ENCODE data around the gene NYAP2. TPM values are rescaled to one million over a fixed set of nuclear protein-coding genes. Genes with fewer than 3 reads are reported as not detected.
A peak's percentile ranks its signal among the peaks of the same experiment; 100 is the strongest.

NYAP2 gene
- total and polyA plus RNA-seq, 12 donors, result 0.04 TPM; not detected in 11

DNA sequence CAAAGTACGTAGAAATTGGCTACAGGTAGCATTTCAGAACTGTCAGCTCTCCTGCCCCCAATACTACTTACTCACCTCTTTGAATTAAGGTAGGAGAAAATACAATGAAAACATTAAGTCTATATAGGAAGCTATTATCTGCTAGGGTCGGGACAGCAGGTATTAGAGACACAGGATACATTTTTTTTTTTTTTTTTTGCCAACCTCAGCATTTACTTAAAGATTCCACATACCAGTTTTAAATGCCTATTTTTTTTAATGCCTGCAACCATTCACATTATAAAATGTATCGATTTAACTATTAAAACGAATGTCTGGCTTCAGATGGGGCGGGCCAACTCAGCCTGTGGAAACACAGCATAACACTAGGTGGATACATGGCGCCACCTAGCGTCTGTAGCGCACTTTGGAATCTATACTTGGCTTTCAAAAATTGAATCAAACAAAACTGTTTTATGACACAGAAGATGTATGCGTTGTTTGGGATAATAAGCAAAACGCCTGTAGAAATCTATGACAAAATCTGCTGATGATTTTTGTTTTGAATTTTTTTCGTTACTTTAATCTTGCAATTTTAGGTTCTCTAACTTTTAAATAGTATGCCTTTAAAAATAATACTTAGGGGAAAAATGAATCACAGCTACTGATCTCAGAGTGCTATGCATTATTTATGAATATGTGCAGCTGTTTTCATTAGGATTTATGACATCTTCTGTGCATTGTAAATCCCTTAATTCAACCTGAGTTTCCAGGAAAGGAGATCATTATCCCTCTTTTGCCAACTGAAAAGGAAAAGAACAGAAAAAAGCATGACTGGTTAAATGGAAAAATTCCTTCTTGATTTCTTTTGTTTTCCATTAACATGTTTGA lies 261.0 kb downstream of the NYAP2 start:
- H3K4me1 ChIP-seq, result no peaks in the 10 kb centered on the region
- intact Hi-C loops (cut with DNase I), result loop anchor here in 6 of 10 donors (5.0 to 10.0 kb wide), 9 partner anchors 376 to 1447 kb away; no protein-coding TSS in a partner anchor
- no peaks in the 10 kb centered on the region for H3K36me3 ChIP-seq
- DNase-seq (peak; percentile 54 to 61), ATAC-seq (no peak)
- H3K4me3 ChIP-seq, result no peak overlapping the region
- TF ChIP-seq, protein P1, sequence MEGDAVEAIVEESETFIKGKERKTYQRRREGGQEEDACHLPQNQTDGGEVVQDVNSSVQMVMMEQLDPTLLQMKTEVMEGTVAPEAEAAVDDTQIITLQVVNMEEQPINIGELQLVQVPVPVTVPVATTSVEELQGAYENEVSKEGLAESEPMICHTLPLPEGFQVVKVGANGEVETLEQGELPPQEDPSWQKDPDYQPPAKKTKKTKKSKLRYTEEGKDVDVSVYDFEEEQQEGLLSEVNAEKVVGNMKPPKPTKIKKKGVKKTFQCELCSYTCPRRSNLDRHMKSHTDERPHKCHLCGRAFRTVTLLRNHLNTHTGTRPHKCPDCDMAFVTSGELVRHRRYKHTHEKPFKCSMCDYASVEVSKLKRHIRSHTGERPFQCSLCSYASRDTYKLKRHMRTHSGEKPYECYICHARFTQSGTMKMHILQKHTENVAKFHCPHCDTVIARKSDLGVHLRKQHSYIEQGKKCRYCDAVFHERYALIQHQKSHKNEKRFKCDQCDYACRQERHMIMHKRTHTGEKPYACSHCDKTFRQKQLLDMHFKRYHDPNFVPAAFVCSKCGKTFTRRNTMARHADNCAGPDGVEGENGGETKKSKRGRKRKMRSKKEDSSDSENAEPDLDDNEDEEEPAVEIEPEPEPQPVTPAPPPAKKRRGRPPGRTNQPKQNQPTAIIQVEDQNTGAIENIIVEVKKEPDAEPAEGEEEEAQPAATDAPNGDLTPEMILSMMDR (IDR thresholded peaks at IDR 0.05), result peak; percentile 67 to 87 (median 82)
- WGBS, 2 donors, result 19 to 20% methylated on average over 11 of the region's 11 CpGs
- H3K27me3 ChIP-seq, result peaks cover 0 to 33% (median 7%) of the 10 kb centered on the region in 7 donors
- no peak overlapping the region for H3K27ac ChIP-seq
- H3K9me3 ChIP-seq, result no peaks in the 10 kb centered on the region

DNA sequence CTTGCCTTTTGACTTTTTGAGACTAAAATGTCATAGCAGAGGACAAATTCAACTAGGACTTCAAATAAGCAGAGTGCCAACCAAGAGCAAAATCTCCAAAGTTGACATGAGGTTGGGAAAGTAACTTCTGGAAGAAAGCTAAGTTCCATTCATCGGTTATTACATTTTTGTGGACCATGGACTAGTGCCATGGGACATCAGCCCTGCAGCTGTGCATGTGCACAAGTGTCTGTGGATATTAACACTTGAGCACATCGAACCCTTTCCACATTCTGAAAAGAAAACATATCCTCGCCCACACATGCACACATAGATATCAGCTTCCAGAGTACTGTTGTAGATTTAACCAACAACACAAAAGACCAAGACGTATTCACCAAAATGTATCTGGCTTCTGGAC lies 262.6 kb downstream of the NYAP2 start:
- 55 to 60% methylated on average over 4 of the region's 4 CpGs for WGBS, 2 donors
- ATAC-seq (no peak), DNase-seq (no peak)
- H3K27me3 ChIP-seq, result peaks cover 0 to 33% (median 7%) of the 10 kb centered on the region in 7 donors
- TF ChIP-seq, protein P1 (IDR thresholded peaks at IDR 0.05), result no peak
- no peak overlapping the region for H3K27ac ChIP-seq
- no peak overlapping the region for H3K4me3 ChIP-seq
- H3K9me3 ChIP-seq, result no peaks in the 10 kb centered on the region
- H3K36me3 ChIP-seq, result no peaks in the 10 kb centered on the region
- intact Hi-C loops (cut with DNase I), result loop anchor here in 6 of 10 donors (5.0 to 10.0 kb wide), 9 partner anchors 377 to 1445 kb away; no protein-coding TSS in a partner anchor
- H3K4me1 ChIP-seq, result no peaks in the 10 kb centered on the region

DNA sequence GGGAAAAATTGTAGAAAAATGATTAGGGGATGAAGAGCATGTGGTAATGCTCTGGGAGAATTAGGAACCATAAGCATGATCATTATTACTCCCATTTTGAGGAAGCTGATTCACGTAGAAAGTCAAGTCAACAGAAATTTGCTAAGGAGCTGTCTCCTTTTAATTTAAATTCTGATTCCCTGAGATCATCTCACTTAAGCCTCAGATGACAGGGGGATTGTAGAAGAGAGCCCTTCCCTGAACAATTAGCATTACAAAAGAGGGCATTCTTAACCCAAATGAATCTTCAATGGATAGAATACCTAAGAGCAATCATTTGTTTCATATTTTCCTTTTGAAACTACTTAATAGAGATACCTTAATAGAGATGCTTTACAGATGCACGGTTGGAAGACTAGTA lies 267.9 kb downstream of the NYAP2 start:
- Histone ChIP-seq H3K27ac (no peak overlapping the region), H3K4me3 (no peak overlapping the region), H3K4me1 (no peaks in the 10 kb centered on the region), H3K9me3 (no peaks in the 10 kb centered on the region), H3K27me3 (peaks cover 0 to 17% (median 0%) of the 10 kb centered on the region in 7 donors), H3K36me3 (no peaks in the 10 kb centered on the region)
- intact Hi-C loops (cut with DNase I), result loop anchor here in 6 of 10 donors (2.0 to 10.0 kb wide), 9 partner anchors 383 to 1440 kb away; no protein-coding TSS in a partner anchor
- ATAC-seq (no peak), DNase-seq (no peak)
- TF ChIP-seq, protein P1 (IDR thresholded peaks at IDR 0.05), result no peak
- WGBS, 2 donors, result 62 to 75% methylated on average over 2 of the region's 2 CpGs

DNA sequence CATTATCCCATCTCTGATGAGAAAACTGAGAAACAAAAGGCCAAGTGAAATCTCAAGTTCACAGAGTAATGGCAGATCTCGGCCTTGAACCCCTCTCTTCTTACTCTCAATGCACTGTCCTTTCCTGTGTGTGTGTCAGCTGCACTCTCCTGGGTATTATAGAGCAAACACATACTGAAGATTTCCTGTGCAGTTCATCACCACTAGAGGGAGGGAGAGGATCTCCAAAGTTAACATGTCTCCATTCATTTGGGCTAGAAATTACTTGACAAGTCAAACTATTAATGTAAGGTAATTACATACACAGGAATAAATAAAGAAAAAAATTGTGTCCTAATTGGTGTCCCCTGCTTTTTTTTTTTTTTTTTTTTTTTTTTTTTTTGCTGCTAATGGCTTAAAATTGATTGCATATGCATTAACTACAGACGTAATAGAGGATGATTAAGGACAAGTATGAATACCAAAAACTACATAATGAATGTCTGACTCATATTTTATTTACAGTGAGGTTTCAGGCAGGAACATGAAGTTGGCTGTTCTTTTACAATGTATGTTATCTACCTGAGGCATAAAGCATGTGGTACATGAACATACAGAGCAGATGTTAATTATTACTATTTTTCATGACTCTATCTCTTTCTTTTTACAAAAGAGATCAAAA lies 269.2 kb downstream of the NYAP2 start:
- peak in 3 of 8 donors; percentile 53 to 70 (median 64) for ATAC-seq
- H3K27ac ChIP-seq, result no peak overlapping the region
- H3K4me1 ChIP-seq, result no peaks in the 10 kb centered on the region
- H3K4me3 ChIP-seq, result no peak overlapping the region
- DNase-seq, result peak in 1 of 2 donors; percentile 6
- TF ChIP-seq, protein P1 (IDR thresholded peaks at IDR 0.05), result peak in 8 of 9 donors; percentile 26 to 72 (median 64)
- H3K27me3 ChIP-seq, result peaks cover 0 to 11% (median 0%) of the 10 kb centered on the region in 7 donors
- H3K9me3 ChIP-seq, result no peaks in the 10 kb centered on the region
- intact Hi-C loops (cut with DNase I), result loop anchor here in 7 of 10 donors (2.0 to 10.0 kb wide), 9 partner anchors 384 to 1439 kb away; no protein-coding TSS in a partner anchor
- no peaks in the 10 kb centered on the region for H3K36me3 ChIP-seq
- 50 to 53% methylated on average over 2 of the region's 2 CpGs for WGBS, 2 donors

All from heart right ventricle (tissue), 16 donors.